ENCODE results near the gene EXOC3.
"Not testable (repeated sequence)": the region's sequence is repeated elsewhere in the genome, so short reads cannot be mapped to it uniquely, and the experiment has no call there.

EXOC3 gene

GRCh38 chr5:401146-402034 is 41.6 kb upstream of the EXOC3 start:
- Histone ChIP-seq H3K9me3 (ENCODE audit: severe bottlenecking) (peaks cover 2% of the 10 kb centered on the region), H3K36me3 (no peaks in the 10 kb centered on the region), H3K27ac (no peak overlapping the region), H3K4me3 (ENCODE audit: low read depth, low read length) (no peak overlapping the region), H3K27me3 (ENCODE audit: insufficient read depth, low read depth, severe bottlenecking) (no peaks in the 10 kb centered on the region)
- DNase-seq, result no peak
- TF ChIP-seq CTCF (IDR thresholded peaks at IDR 0.05; ENCODE audit: low read depth, low read length), result no peak

- H3K9me3 ChIP-seq (ENCODE audit: severe bottlenecking); H3K36me3 ChIP-seq; H3K4me3 ChIP-seq (ENCODE audit: low read depth, low read length); H3K27me3 ChIP-seq (ENCODE audit: insufficient read depth, low read depth, severe bottlenecking); DNase-seq; H3K27ac ChIP-seq: not testable (repeated sequence)
These were observed 40.8 kb upstream of the EXOC3 start for GRCh38 chr5:402219-402614.

- no peak for DNase-seq
- H3K27ac ChIP-seq, result no peak overlapping the region
- H3K36me3 ChIP-seq, result no peaks in the 10 kb centered on the region
- peaks cover 2% of the 10 kb centered on the region for H3K9me3 ChIP-seq (ENCODE audit: severe bottlenecking)
- TF ChIP-seq CTCF (IDR thresholded peaks at IDR 0.05; ENCODE audit: low read depth, low read length), result no peak
- no peak overlapping the region for H3K4me3 ChIP-seq (ENCODE audit: low read depth, low read length)
- H3K27me3 ChIP-seq (ENCODE audit: insufficient read depth, low read depth, severe bottlenecking), result no peaks in the 10 kb centered on the region
These were observed 40.2 kb upstream of the EXOC3 start for GRCh38 chr5:402615-403359.

GRCh38 chr5:403995-404394 is 39.0 kb upstream of the EXOC3 start:
- no peaks in the 10 kb centered on the region for H3K36me3 ChIP-seq
- no peaks in the 10 kb centered on the region for H3K27me3 ChIP-seq (ENCODE audit: insufficient read depth, low read depth, severe bottlenecking)
- no peak overlapping the region for H3K27ac ChIP-seq
- TF ChIP-seq CTCF (IDR thresholded peaks at IDR 0.05; ENCODE audit: low read depth, low read length), result no peak
- no peak for DNase-seq
- no peaks in the 10 kb centered on the region for H3K9me3 ChIP-seq (ENCODE audit: severe bottlenecking)
- H3K4me3 ChIP-seq (ENCODE audit: low read depth, low read length), result no peak overlapping the region

GRCh38 chr5:404666-405241 is 38.2 kb upstream of the EXOC3 start:
- Histone ChIP-seq H3K9me3 (ENCODE audit: severe bottlenecking) (no peaks in the 10 kb centered on the region), H3K27ac (no peak overlapping the region), H3K4me3 (ENCODE audit: low read depth, low read length) (no peak overlapping the region), H3K27me3 (ENCODE audit: insufficient read depth, low read depth, severe bottlenecking) (no peaks in the 10 kb centered on the region), H3K36me3 (no peaks in the 10 kb centered on the region)
- no peak for DNase-seq
- no peak for TF ChIP-seq CTCF (IDR thresholded peaks at IDR 0.05; ENCODE audit: low read depth, low read length)

- Histone ChIP-seq H3K36me3 (no peaks in the 10 kb centered on the region), H3K4me3 (ENCODE audit: low read depth, low read length) (no peak overlapping the region), H3K27ac (no peak overlapping the region), H3K27me3 (ENCODE audit: insufficient read depth, low read depth, severe bottlenecking) (no peaks in the 10 kb centered on the region), H3K9me3 (ENCODE audit: severe bottlenecking) (peaks cover 3% of the 10 kb centered on the region)
- TF ChIP-seq CTCF (IDR thresholded peaks at IDR 0.05; ENCODE audit: low read depth, low read length), result no peak
- no peak for DNase-seq
These were observed 37.6 kb upstream of the EXOC3 start for GRCh38 chr5:405421-405820.

All from WERI-Rb-1 (cell line).